HL-60 (cell line): ENCODE data around the gene ACKR4.

Experiments used
- GABPA ChIP-seq: IDR thresholded peaks from 2 replicates; pipeline ENCODE4 v1.6.1; 2012; ENCODE audit warnings: low read depth
- TF ChIP-seq, protein P1 (sequence below): IDR thresholded peaks from one replicate; pipeline ENCODE4 v1.5.1; 2011; ENCODE audit warnings: low read length, control low read depth, inconsistent platforms; ENCODE audit not compliant: insufficient read depth
- TF ChIP-seq, protein P2 (sequence below): IDR thresholded peaks from 2 replicates; pipeline ENCODE4 v1.6.1; 2012; ENCODE audit warnings: low read depth; ENCODE audit not compliant: insufficient replicate concordance

- TF ChIP-seq, protein P1, sequence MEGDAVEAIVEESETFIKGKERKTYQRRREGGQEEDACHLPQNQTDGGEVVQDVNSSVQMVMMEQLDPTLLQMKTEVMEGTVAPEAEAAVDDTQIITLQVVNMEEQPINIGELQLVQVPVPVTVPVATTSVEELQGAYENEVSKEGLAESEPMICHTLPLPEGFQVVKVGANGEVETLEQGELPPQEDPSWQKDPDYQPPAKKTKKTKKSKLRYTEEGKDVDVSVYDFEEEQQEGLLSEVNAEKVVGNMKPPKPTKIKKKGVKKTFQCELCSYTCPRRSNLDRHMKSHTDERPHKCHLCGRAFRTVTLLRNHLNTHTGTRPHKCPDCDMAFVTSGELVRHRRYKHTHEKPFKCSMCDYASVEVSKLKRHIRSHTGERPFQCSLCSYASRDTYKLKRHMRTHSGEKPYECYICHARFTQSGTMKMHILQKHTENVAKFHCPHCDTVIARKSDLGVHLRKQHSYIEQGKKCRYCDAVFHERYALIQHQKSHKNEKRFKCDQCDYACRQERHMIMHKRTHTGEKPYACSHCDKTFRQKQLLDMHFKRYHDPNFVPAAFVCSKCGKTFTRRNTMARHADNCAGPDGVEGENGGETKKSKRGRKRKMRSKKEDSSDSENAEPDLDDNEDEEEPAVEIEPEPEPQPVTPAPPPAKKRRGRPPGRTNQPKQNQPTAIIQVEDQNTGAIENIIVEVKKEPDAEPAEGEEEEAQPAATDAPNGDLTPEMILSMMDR = no peak
- no peak for TF ChIP-seq GABPA
- TF ChIP-seq, protein P2, sequence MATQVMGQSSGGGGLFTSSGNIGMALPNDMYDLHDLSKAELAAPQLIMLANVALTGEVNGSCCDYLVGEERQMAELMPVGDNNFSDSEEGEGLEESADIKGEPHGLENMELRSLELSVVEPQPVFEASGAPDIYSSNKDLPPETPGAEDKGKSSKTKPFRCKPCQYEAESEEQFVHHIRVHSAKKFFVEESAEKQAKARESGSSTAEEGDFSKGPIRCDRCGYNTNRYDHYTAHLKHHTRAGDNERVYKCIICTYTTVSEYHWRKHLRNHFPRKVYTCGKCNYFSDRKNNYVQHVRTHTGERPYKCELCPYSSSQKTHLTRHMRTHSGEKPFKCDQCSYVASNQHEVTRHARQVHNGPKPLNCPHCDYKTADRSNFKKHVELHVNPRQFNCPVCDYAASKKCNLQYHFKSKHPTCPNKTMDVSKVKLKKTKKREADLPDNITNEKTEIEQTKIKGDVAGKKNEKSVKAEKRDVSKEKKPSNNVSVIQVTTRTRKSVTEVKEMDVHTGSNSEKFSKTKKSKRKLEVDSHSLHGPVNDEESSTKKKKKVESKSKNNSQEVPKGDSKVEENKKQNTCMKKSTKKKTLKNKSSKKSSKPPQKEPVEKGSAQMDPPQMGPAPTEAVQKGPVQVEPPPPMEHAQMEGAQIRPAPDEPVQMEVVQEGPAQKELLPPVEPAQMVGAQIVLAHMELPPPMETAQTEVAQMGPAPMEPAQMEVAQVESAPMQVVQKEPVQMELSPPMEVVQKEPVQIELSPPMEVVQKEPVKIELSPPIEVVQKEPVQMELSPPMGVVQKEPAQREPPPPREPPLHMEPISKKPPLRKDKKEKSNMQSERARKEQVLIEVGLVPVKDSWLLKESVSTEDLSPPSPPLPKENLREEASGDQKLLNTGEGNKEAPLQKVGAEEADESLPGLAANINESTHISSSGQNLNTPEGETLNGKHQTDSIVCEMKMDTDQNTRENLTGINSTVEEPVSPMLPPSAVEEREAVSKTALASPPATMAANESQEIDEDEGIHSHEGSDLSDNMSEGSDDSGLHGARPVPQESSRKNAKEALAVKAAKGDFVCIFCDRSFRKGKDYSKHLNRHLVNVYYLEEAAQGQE = no peak
Observed at GRCh38 chr3:132650153-132650552, 53.1 kb downstream of the ACKR4 start.
